T-helper 1 cell treated with Interleukin-12 subunit alpha and Interleukin-12 subunit beta and Interleukin-4 antibody, amounts not matched to agents 30 μg/mL and 1 μg/mL, for 36 hours (primary cell): ENCODE measurements around the gene PTDSS2.
A peak's percentile ranks its signal among the peaks of the same experiment; 100 is the strongest.

Experiments
- H3K27ac Mint-ChIP-seq: one replicate; pipeline ENCODE4 v1.8.0; 2021; ENCODE audit warnings: mild to moderate bottlenecking, mixed read lengths
- H3K27me3 Mint-ChIP-seq: one replicate; pipeline ENCODE4 v1.8.0; 2021; ENCODE audit warnings: low read depth, mixed read lengths
- H3K36me3 Mint-ChIP-seq: one replicate; pipeline ENCODE4 v1.8.0; 2021; ENCODE audit warnings: low read depth, mixed read lengths
- H3K4me1 Mint-ChIP-seq: one replicate; pipeline ENCODE4 v1.8.0; 2021; ENCODE audit warnings: low read depth, mixed read lengths
- H3K4me3 Mint-ChIP-seq: one replicate; pipeline ENCODE4 v1.8.0; 2021; ENCODE audit warnings: mild to moderate bottlenecking, moderate library complexity, mixed read lengths
- H3K9me3 Mint-ChIP-seq: one replicate; pipeline ENCODE4 v1.8.0; 2021; ENCODE audit warnings: mixed read lengths

The PTDSS2 gene

DNA sequence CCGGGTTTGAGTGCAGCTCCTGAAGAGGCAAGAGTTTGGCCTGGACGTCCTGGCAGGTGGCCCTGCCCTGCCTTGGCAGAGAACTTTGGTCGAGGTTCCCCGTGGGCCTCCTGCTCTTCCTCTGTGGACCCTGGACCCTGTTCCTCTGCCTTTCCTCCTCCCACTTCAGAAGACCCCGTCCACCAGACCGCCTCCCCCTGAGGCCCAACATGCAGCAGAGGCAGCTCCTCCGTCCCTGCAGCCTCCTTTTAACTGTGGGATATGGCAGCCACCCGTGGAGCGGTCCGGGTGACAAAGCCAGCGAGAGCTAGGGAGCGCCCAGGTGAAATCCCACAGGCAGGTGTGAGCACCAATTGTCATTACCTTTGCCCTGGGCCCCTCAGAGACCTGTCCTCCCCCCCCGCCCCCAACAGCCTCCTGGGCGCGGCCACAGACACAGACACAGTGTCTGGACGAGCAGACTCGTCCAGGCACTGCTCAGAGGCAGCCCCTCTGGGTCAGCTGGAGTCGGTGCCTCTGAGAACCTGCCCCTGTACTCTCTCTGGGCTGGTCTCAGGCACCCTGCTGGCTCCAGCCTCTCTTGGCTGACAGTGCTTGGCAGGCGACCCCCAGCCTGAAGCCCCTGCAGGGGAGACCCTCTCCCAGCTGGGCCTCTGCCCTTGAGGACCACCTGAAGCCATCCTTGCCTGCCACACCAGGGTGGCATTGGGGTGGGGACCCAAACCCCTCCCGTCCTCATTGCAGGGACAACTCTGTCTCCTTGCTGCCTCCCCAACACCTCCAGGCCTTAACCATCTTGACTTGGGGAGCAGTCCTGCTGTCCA is 4.1 kb upstream of the PTDSS2 start:
- no peaks in the 10 kb centered on the region for H3K27me3 Mint-ChIP-seq
- peak overlapping the region; percentile 57 for H3K27ac Mint-ChIP-seq
- peaks cover 9% of the 10 kb centered on the region for H3K4me1 Mint-ChIP-seq
- H3K36me3 Mint-ChIP-seq = no peaks in the 10 kb centered on the region
- H3K4me3 Mint-ChIP-seq = no peak overlapping the region
- H3K9me3 Mint-ChIP-seq = no peaks in the 10 kb centered on the region

GRCh38 chr11:446891-447290 is 3.2 kb upstream of the PTDSS2 start:
- no peaks in the 10 kb centered on the region for H3K27me3 Mint-ChIP-seq
- peaks cover 12% of the 10 kb centered on the region for H3K4me1 Mint-ChIP-seq
- peaks cover 4% of the 10 kb centered on the region for H3K36me3 Mint-ChIP-seq
- H3K4me3 Mint-ChIP-seq = no peak overlapping the region
- peak overlapping the region; percentile 49 for H3K27ac Mint-ChIP-seq
- H3K9me3 Mint-ChIP-seq = no peaks in the 10 kb centered on the region

- Mint-ChIP-seq H3K9me3 (no peaks in the 10 kb centered on the region), H3K36me3 (peaks cover 4% of the 10 kb centered on the region), H3K4me3 (peak overlapping the region; percentile 91), H3K4me1 (peaks cover 12% of the 10 kb centered on the region), H3K27me3 (no peaks in the 10 kb centered on the region), H3K27ac (peak overlapping the region; percentile 97)
These were observed 2.0 kb upstream of the PTDSS2 start for GRCh38 chr11:447923-448731.

- Mint-ChIP-seq H3K36me3 (peaks cover 11% of the 10 kb centered on the region), H3K9me3 (no peaks in the 10 kb centered on the region), H3K27me3 (no peaks in the 10 kb centered on the region), H3K27ac (peak overlapping the region; percentile 86), H3K4me1 (peaks cover 14% of the 10 kb centered on the region), H3K4me3 (peak overlapping the region; percentile 92)
These were observed 851 bp downstream of the PTDSS2 start for GRCh38 chr11:450809-451451.

DNA sequence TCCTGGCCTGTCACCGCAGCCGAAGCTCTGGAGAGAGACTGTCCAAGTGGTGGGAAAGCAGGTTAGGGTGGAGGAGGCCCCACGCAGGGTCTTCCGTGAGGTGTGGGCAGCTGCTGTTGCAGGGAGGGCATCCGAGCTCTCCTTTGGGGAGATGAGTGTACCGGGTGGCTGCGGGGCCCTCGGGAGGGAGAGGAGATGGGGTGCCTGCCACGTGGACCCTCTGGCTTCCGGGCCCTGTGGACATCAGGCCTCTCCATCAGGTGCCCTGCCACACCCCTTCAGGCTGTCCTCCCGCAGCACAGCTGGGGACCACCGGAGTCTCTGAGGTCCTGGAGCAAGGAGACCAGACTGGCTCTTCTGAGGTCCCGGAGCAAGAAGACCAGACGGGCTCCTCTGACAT is 1.7 kb downstream of the PTDSS2 start:
- Mint-ChIP-seq H3K36me3 (peaks cover 11% of the 10 kb centered on the region), H3K4me1 (peaks cover 18% of the 10 kb centered on the region), H3K27me3 (no peaks in the 10 kb centered on the region), H3K27ac (peak overlapping the region; percentile 86), H3K9me3 (no peaks in the 10 kb centered on the region), H3K4me3 (no peak overlapping the region)

- Mint-ChIP-seq H3K36me3 (peaks cover 11% of the 10 kb centered on the region), H3K4me3 (no peak overlapping the region), H3K27me3 (no peaks in the 10 kb centered on the region), H3K4me1 (peaks cover 23% of the 10 kb centered on the region), H3K9me3 (no peaks in the 10 kb centered on the region), H3K27ac (no peak overlapping the region)
These were observed 2.2 kb downstream of the PTDSS2 start for GRCh38 chr11:452203-452744.

- Mint-ChIP-seq H3K9me3 (no peaks in the 10 kb centered on the region), H3K27me3 (no peaks in the 10 kb centered on the region), H3K4me1 (peaks cover 31% of the 10 kb centered on the region), H3K27ac (no peak overlapping the region), H3K36me3 (peaks cover 16% of the 10 kb centered on the region), H3K4me3 (no peak overlapping the region)
These were observed 2.9 kb downstream of the PTDSS2 start for GRCh38 chr11:452916-453527.

DNA sequence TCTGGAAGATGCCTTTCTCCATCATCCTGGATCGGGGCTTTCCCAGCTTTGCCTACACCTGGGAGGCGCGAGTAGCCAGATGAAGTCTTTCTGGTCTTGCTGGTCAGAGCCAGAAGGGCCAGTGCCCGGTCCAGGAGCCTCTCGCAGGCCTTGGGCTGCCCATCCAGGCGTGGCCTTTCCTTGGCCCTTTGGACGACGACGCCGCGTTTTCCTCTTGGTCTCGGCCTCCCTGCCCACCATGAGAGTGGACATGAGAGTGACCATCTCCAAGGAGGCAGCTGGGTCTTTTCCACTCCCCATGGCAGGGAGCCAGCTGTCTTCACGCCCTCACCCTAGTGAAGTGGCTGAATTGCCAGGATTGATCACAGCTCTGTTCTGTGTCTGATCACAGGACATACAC is 3.5 kb downstream of the PTDSS2 start:
- Mint-ChIP-seq H3K27me3 (no peaks in the 10 kb centered on the region), H3K4me3 (no peak overlapping the region), H3K27ac (no peak overlapping the region), H3K9me3 (no peaks in the 10 kb centered on the region), H3K36me3 (peaks cover 16% of the 10 kb centered on the region), H3K4me1 (peaks cover 30% of the 10 kb centered on the region)

DNA sequence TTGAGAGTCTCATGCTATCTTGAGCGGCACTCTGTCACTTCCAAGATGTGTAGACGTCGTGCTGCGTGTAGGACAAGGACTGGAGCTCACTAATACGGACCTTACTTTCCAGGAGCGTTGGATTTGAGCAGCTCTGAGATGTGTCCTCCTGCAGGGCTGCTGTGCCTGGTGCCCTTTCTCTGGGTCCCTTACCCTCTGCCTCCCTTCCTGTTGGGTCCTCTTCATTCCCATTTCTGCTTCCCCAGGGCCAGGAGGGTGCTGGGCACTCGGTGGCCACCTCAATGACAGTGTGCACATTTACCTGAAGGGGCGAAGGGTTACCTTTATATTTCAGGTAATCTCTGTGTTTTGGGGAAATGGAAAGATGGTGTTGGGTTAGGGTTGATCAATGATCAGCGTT is 4.0 kb downstream of the PTDSS2 start:
- Mint-ChIP-seq H3K4me3 (no peak overlapping the region), H3K9me3 (no peaks in the 10 kb centered on the region), H3K4me1 (peaks cover 28% of the 10 kb centered on the region), H3K27ac (peak overlapping the region; percentile 49), H3K36me3 (peaks cover 16% of the 10 kb centered on the region), H3K27me3 (no peaks in the 10 kb centered on the region)

- H3K4me1 Mint-ChIP-seq = peaks cover 25% of the 10 kb centered on the region
- H3K4me3 Mint-ChIP-seq = no peak overlapping the region
- H3K27me3 Mint-ChIP-seq = no peaks in the 10 kb centered on the region
- peak overlapping the region; percentile 20 for H3K27ac Mint-ChIP-seq
- H3K36me3 Mint-ChIP-seq = peaks cover 16% of the 10 kb centered on the region
- no peaks in the 10 kb centered on the region for H3K9me3 Mint-ChIP-seq
These were observed 4.9 kb downstream of the PTDSS2 start for GRCh38 chr11:454801-455565.

- H3K4me3 Mint-ChIP-seq = no peak overlapping the region
- peaks cover 25% of the 10 kb centered on the region for H3K4me1 Mint-ChIP-seq
- no peaks in the 10 kb centered on the region for H3K9me3 Mint-ChIP-seq
- no peaks in the 10 kb centered on the region for H3K27me3 Mint-ChIP-seq
- peaks cover 19% of the 10 kb centered on the region for H3K36me3 Mint-ChIP-seq
- H3K27ac Mint-ChIP-seq = no peak overlapping the region
These were observed 5.6 kb downstream of the PTDSS2 start for GRCh38 chr11:455566-456147.

DNA sequence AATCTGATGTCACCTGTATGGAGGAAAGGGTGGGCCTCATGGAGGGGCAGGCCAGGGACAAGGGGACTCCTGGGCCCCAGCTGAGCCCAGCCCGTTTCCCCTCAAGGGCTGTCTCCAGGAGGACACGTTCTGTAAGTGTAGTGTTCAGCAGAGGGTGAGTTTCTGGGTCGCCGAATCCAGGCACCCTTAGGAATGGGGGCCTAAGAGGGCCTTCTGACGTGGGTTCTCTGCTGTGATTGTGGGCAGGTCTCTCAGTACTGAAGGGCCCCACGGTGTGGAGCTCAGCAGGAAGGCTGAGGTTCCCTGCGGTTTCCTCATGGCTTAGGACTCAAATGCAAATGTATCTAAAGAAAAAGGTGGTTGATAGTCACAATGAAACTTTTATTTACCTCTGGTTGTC is 6.5 kb downstream of the PTDSS2 start:
- H3K36me3 Mint-ChIP-seq = peaks cover 16% of the 10 kb centered on the region
- H3K27ac Mint-ChIP-seq = no peak overlapping the region
- no peaks in the 10 kb centered on the region for H3K27me3 Mint-ChIP-seq
- peak overlapping the region; percentile 12 for H3K4me3 Mint-ChIP-seq
- H3K9me3 Mint-ChIP-seq = no peaks in the 10 kb centered on the region
- peaks cover 19% of the 10 kb centered on the region for H3K4me1 Mint-ChIP-seq

DNA sequence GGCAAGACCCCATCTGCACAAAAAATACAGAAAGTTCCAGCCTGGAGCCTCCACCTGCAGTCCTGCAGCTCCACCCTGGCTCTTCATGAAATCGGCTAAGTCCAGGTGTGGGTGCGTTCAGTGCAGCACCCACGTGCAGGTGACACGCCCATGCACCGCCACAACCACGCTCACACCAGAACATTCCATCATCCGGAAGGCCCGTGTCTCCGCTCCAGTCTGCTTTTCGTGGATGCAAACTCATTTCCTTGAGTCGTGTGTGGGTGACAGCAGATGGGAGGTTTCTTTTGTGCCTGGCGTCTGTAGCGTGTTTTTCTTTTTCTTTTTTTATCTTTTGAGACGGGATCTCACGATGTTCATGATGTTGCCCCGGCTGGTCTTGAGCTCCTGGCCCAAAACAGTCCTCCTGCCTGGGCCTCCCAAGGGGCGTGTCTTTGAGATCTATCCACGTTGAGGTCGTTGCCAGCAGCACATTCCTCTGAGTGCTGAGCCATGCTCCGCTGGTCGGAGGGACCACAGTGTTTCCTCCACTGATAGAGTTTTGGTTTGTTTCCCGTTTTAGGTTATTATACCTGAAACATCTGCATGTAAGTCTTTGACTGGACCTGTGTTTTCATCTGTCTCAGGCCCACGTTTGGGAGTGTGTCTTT is 7.2 kb downstream of the PTDSS2 start:
- Mint-ChIP-seq H3K27me3 (no peaks in the 10 kb centered on the region), H3K36me3 (peaks cover 15% of the 10 kb centered on the region), H3K9me3 (no peaks in the 10 kb centered on the region), H3K27ac (peak overlapping the region; percentile 36), H3K4me1 (peaks cover 19% of the 10 kb centered on the region), H3K4me3 (peak overlapping the region; percentile 12)
